ES-I3 (cell line): Measurements from ENCODE around the gene LINS1.

ENCODE experiments used
- H3K36me3 ChIP-seq: 2 replicates; pipeline ENCODE4 v1.6.1; 2013; ENCODE audit warnings: mild to moderate bottlenecking, low read length, control low read depth, moderate library complexity; ENCODE audit not compliant: insufficient read depth
- H3K4me1 ChIP-seq: 2 replicates; pipeline ENCODE4 v1.6.1; 2013; ENCODE audit warnings: mild to moderate bottlenecking, control low read depth, low read length; ENCODE audit not compliant: insufficient read depth
- H3K9ac ChIP-seq: 2 replicates; pipeline ENCODE4 v1.6.1; 2013; ENCODE audit warnings: low read depth, mild to moderate bottlenecking, low read length, moderate library complexity
- H3K9me3 ChIP-seq: 2 replicates; pipeline ENCODE4 v1.6.1; 2013; ENCODE audit warnings: mild to moderate bottlenecking, low read length, moderate library complexity; ENCODE audit not compliant: control insufficient read depth, insufficient read depth

Gene LINS1

DNA sequence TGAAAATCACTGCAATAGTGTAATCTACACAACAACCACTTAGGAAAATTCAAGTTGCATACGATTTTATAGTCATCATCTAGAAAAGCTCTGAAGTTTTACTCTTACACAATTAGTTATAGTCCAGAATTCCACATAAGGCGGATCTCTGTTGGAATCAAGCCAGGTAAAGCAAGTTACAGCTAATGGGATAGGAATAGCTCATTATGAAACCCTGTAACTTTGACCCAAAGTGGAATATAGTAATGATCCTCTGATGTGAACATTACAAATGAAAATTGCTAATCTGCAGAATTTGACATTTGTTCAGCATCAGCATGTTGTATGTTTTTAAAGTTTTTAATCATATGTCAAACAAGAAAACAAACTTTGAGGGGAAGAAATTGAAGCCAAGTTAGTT, 77.7 kb downstream of the LINS1 start:
- no peaks in the 10 kb centered on the region for H3K9me3 ChIP-seq
- H3K9ac ChIP-seq = no peak overlapping the region
- no peaks in the 10 kb centered on the region for H3K36me3 ChIP-seq
- H3K4me1 ChIP-seq = no peaks in the 10 kb centered on the region

DNA sequence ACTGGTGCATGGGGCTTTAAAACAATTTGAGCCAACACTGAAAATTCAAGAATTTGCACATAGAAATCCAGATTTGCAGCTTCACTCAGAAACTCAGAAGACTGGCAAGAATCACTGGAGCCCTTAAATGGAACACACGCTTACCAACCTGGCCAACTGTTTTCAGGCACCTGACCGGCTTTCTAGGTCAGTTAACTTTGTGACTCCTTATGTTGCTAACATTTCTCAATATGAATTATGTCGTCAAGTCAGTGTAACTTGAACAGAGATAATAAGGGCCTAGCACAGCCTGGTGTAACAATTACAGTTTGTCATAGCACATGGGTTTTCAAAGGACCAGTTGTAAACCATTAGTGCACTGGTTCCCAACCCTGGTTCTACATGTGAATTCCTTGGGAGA, 80.1 kb downstream of the LINS1 start:
- H3K9ac ChIP-seq = no peak overlapping the region
- H3K4me1 ChIP-seq = no peaks in the 10 kb centered on the region
- H3K36me3 ChIP-seq = no peaks in the 10 kb centered on the region
- no peaks in the 10 kb centered on the region for H3K9me3 ChIP-seq

DNA sequence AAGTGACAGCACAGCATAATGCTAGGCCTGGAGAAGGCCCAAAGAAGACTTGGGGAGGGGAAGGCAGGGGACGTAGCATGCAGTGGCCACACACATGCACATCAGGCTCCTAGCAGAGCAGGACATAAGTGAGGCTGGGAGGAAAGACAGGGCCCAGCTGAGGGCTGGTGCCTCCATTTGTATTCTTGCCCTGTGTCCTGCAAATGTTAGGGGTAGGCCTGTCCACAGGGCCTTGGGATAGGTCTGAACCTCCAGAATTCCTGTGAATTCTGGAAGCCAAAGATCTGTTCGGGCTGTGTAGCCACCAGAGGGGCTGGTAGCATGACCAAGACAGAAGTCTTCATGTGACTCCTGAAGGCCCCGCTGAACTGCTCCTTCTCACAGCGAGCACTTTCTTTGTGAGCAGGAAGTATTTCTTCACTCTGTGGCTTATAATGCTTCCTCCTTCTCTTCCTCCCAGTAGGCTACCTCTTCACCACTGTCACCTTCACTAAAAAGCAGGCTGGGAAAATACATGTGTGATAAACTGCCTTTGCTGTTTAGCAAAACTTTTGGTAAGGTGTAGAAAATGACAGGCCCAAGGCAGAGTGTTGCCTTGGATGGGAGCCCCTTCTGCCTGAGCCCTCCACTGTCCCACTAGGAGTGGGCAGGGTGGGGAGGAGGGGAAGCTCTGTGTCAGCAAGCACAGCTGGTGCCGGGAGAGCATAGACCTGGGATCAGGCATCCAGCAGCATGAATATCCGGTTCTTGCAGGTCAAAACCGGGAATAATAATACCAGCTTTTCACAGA, 81.7 kb downstream of the LINS1 start:
- H3K9ac ChIP-seq = no peak overlapping the region
- H3K36me3 ChIP-seq = no peaks in the 10 kb centered on the region
- H3K9me3 ChIP-seq = no peaks in the 10 kb centered on the region
- no peaks in the 10 kb centered on the region for H3K4me1 ChIP-seq

DNA sequence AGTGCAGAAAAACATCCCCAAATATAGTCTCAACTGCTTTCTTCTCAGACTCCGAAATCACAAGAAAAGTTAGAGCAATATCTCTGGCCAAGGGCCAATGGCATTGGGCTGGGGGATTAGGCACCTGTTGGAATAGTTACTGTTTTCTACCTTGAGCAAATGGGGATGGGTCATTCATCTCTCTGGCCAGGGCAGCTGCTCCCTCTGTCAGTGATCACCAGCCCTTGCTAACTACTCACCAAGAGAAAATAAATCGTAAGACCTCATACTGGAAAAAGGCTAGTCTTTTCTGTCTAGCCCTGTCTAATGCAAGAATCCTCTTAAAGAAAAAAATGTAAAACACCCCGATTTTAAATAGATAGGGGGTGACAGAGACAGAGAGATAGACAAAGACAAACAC, 84.1 kb downstream of the LINS1 start:
- Histone ChIP-seq H3K9ac (no peak overlapping the region), H3K4me1 (no peaks in the 10 kb centered on the region), H3K36me3 (no peaks in the 10 kb centered on the region), H3K9me3 (no peaks in the 10 kb centered on the region)
